ENCODE data around the gene ASPHD1.
A peak's percentile ranks its signal among the peaks of the same experiment; 100 is the strongest.

ASPHD1 gene

DNA sequence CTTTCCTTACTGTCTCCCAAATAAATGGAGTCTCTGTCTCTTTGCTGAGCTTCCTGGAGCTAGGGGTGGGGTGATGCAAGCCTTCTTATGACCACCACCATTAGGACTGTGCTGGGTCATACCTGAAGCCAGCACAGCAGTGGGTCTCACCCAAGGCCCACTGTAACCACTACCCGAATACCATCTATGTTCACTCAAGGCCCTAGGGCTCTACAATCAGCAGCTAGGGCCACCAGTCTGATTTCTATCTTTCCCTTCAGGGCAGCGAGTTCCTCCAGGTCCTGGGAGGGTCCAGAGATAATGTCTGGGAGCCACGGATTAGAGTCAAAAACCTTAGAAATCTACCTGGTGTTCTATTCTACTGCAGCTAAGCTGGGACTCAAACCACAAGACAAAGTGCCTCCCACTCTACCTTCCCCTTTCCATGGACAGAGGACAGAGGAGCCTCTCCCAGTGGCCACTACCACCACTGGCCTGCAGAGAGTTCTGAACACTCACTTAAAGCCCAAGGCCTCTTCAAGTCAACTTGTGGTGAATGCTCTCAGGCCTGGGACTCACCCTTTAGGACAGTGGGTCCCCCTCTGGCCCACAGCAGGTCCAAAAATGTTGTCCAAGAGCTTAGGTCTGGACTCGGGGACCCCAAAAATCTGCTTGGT is 50.6 kb downstream of the ASPHD1 start:
- H2AK5ac ChIP-seq (ENCODE audit: low read length, severe bottlenecking) = no peak overlapping the region
- no peak for DNase-seq
- no peak overlapping the region for H3K27ac ChIP-seq (ENCODE audit: low read length, poor library complexity, severe bottlenecking)
- H2BK120ac ChIP-seq (ENCODE audit: low read depth, low read length) = no peak overlapping the region
- WGBS = 88% methylated on average over 4 of the region's 4 CpGs
- H3K4me2 ChIP-seq (ENCODE audit: low read length, poor library complexity, severe bottlenecking) = no peak overlapping the region
- no peak overlapping the region for H2AFZ ChIP-seq (ENCODE audit: low read depth, low read length)
- H2BK5ac ChIP-seq (ENCODE audit: low read depth, low read length, poor library complexity, severe bottlenecking) = no peak overlapping the region
- H3K4me1 ChIP-seq (ENCODE audit: control insufficient read depth, insufficient read depth, low read depth, low read length) = no peaks in the 10 kb centered on the region
- no peak overlapping the region for H3K9ac ChIP-seq (ENCODE audit: low read length)
- H2BK15ac ChIP-seq (ENCODE audit: low read depth, poor library complexity, severe bottlenecking) = no peak overlapping the region
- no peaks in the 10 kb centered on the region for H3K27me3 ChIP-seq (ENCODE audit: control insufficient read depth in 1 of 2, insufficient read depth in 1 of 2, low read length in 2 of 2)
- no peak overlapping the region for H2BK12ac ChIP-seq (ENCODE audit: low read length in 2 of 2)
- H3K79me1 ChIP-seq (replicated peaks; ENCODE audit: low read length, poor library complexity, severe bottlenecking) = no peaks in the 10 kb centered on the region
- H3K36me3 ChIP-seq (ENCODE audit: control insufficient read depth in 1 of 2, insufficient read depth in 2 of 2, low read depth in 1 of 2, low read length in 2 of 2) = no peaks in the 10 kb centered on the region
- no peaks in the 10 kb centered on the region for H3K9me3 ChIP-seq (ENCODE audit: control insufficient read depth, low read length)
- no peak overlapping the region for H3K4me3 ChIP-seq (ENCODE audit: insufficient read depth in 1 of 2, low read depth in 1 of 2, low read length in 2 of 2)
- H3K18ac ChIP-seq (ENCODE audit: low read depth in 1 of 2, low read length in 2 of 2) = no peak overlapping the region
- H4K91ac ChIP-seq (ENCODE audit: low read length) = no peak overlapping the region
- H3K14ac ChIP-seq (ENCODE audit: low read length in 2 of 2) = no peak overlapping the region
- no peak overlapping the region for H3K23ac ChIP-seq (ENCODE audit: low read length in 2 of 2)
- H3K4ac ChIP-seq (ENCODE audit: low read depth in 1 of 2, low read length in 2 of 2) = no peak overlapping the region
- no peak overlapping the region for H4K8ac ChIP-seq (ENCODE audit: low read length)

DNA sequence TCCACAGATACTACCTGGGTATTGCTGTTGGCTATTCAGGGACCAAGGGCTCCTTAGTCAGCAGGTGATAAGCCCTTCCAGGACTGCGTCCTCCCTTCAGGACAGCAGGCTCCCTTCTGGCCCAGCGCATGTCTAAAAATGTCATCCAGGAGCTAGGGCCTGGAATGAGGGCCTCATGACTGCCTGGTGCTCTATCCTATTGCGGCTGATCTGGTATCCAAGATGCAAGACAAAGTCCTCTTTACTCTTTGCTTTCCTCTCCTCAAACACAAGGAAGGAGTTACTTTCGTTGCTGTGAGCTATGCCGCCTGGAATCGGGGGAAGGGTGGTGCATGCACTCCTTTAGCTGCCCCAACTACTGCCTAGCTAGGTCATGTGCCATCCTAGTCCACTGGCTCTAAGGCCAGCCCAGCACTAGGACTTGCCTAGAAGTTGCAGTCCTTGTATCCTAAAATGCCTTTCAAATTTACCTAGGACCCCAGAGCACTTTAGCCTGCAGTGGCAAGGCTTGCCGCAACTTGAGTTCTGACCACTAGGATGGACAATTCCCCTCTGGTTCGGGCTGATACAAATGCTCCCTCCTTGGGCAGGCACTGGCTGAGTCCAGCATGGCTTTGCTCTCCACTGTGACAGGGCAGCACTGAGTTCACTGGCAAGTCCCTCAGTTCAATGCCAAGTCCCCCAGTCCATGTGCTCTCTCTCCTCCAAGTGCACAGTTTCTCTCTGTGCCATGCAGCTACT is 51.5 kb downstream of the ASPHD1 start:
- Histone ChIP-seq H2AK5ac (ENCODE audit: low read length, severe bottlenecking) (no peak overlapping the region), H2AFZ (ENCODE audit: low read depth, low read length) (no peak overlapping the region), H2BK120ac (ENCODE audit: low read depth, low read length) (no peak overlapping the region), H3K36me3 (ENCODE audit: control insufficient read depth in 1 of 2, insufficient read depth in 2 of 2, low read depth in 1 of 2, low read length in 2 of 2) (no peaks in the 10 kb centered on the region), H3K79me1 (replicated peaks; ENCODE audit: low read length, poor library complexity, severe bottlenecking) (no peaks in the 10 kb centered on the region), H3K4me2 (ENCODE audit: low read length, poor library complexity, severe bottlenecking) (no peak overlapping the region), H3K14ac (ENCODE audit: low read length in 2 of 2) (peak overlapping the region in 1 of 2 experiments; percentile 10), H3K4ac (ENCODE audit: low read depth in 1 of 2, low read length in 2 of 2) (no peak overlapping the region), H4K8ac (ENCODE audit: low read length) (no peak overlapping the region), H3K4me1 (ENCODE audit: control insufficient read depth, insufficient read depth, low read depth, low read length) (no peaks in the 10 kb centered on the region), H3K23ac (ENCODE audit: low read length in 2 of 2) (no peak overlapping the region), H2BK15ac (ENCODE audit: low read depth, poor library complexity, severe bottlenecking) (no peak overlapping the region), H3K27ac (ENCODE audit: low read length, poor library complexity, severe bottlenecking) (no peak overlapping the region), H3K18ac (ENCODE audit: low read depth in 1 of 2, low read length in 2 of 2) (no peak overlapping the region), H3K9ac (ENCODE audit: low read length) (no peak overlapping the region), H3K9me3 (ENCODE audit: control insufficient read depth, low read length) (no peaks in the 10 kb centered on the region), H2BK5ac (ENCODE audit: low read depth, low read length, poor library complexity, severe bottlenecking) (no peak overlapping the region), H3K27me3 (ENCODE audit: control insufficient read depth in 1 of 2, insufficient read depth in 1 of 2, low read length in 2 of 2) (no peaks in the 10 kb centered on the region), H2BK12ac (ENCODE audit: low read length in 2 of 2) (no peak overlapping the region), H4K91ac (ENCODE audit: low read length) (peak overlapping the region; percentile 5), H3K4me3 (ENCODE audit: insufficient read depth in 1 of 2, low read depth in 1 of 2, low read length in 2 of 2) (no peak overlapping the region)
- no peak for DNase-seq
- 94% methylated on average over 8 of the region's 8 CpGs for WGBS

All from mesenchymal stem cell (in vitro differentiated cells and primary cell).